ENCODE measurements around the gene ZIC2.
"Not testable (repeated sequence)": the region's sequence is repeated elsewhere in the genome, so short reads cannot be mapped to it uniquely, and the experiment has no call there.

The ZIC2 gene

DNA sequence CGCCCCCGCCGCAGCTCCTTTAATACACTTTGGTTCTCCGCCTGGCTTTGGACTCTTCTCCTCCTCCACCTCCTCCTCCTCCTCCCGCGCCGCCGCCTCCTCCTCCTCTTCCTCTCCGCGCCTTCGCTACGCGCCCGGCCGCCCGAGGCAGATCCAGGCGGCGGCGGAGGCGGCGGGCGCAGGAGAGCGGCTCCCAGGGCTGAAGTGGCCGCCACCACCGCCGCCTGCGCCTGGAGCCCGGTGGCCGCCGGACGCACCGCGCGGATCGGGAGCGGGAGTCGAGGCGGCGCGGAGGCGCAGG is at the start of gene ZIC2:
TSS of gene ZIC2 (plus strand) at position 50 of the 301 bp plus-strand sequence. CDS start 281 bp downstream, outside the sequence.
- no peak for DNase-seq

- DNase-seq = no peak
Measured at GRCh38 chr13:99932912-99933311, 48.7 kb upstream of the ZIC2 start.

- DNase-seq = no peak
Measured at GRCh38 chr13:99935772-99936171, 45.8 kb upstream of the ZIC2 start.

DNA sequence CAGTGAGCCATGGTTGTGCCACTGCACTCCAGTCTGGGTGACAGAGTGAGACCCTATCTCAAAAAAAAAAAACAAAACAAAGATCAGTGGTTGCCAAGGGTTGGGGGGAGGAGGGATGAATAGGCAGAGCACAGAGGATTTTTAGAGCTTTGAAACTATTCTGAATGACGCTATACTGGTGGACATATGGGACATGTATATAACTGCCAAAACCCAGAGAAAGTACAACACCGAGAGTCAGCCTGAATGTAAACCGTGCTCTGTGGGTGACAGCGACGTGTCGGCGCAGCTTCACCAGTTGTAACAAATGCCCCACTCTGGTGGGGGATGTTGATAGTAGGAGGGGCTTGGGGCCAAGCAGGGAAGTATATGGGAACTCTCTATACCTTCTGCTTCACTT is 42.9 kb upstream of the ZIC2 start:
- DNase-seq = no peak

DNA sequence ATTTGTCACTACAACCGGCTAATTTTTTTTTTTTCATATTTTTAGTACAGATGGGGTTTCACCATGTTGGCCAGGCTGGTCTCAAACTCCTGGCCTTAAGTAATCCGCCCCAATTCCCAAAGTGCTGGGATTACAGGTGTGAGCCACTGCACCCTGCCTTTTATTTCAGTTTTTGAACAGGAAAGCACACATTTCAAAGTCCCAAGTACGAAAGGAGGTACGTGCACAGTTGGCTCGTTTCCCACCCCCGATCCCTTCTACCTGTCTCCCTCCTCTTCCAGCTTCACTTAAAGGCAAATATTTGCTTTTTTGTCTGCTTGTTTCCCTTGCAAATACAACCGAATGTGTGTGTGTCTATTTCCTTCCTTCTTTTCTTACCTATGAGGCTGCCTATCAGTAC is 40.5 kb upstream of the ZIC2 start:
- DNase-seq = no peak

- no peak for DNase-seq
Measured at GRCh38 chr13:99941911-99942310, 39.7 kb upstream of the ZIC2 start.

DNA sequence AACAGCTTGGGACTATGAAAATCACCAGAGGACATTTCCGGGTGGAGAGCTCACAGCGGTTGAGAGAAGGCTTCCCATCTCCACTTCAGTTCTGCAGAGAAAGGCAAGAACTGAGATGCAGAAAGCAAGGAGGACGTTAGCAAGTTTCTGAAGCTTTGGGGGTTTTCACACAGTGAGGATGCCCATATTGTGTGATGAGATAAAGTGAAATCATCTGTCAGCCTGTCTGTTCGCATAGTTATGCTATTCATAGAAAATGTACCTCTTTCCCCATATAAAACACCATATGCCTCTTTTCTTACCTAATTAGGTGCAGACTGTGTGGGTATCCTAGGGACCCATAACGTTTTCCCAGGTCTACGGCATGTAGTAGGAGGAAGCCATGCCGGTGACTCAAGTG is 37.5 kb upstream of the ZIC2 start:
- no peak for DNase-seq

- DNase-seq = no peak
Measured at GRCh38 chr13:99944606-99945005, 37.0 kb upstream of the ZIC2 start.

- not testable (repeated sequence) for DNase-seq
Measured at GRCh38 chr13:99945515-99945914, 36.1 kb upstream of the ZIC2 start.

DNA sequence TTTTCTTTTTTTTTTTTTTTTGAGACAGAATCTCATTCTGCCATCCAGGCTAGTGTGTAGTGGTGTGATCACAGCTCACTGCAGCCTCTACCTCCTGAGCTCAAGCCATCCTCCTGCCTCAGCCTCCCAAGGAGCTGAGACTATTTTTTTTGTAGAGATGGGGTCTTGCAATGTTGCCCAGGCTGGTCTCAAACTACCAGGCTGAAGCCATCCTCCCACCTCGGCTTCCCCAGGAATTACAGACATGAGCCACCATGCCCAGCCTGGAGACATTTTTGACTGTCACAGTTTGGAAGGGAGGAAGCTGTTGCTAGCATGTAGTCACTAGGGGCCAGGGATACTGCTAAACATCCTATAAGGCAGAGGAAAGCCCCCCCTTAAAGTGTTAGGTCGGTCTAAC is 33.9 kb upstream of the ZIC2 start:
- DNase-seq = no peak

DNA sequence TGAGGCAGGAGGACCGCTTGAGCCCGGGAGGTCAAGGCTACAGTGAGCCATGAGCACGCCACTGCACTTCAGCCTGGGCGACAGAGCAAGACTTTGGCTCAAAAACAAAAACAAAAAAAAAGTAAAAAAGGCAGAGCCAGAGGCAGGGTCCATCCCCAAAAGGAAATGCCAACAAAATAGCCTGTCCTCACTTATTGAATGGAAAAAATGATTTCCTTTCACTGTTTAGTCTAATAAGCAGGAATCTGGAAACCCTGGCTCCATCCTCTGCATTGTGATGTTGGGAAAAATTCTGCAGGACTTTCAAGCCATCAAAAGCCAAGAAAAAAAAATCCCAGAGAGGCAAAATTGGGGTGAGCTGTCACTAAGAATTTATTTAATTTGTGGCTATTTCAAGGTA is 33.2 kb upstream of the ZIC2 start:
- no peak for DNase-seq

DNA sequence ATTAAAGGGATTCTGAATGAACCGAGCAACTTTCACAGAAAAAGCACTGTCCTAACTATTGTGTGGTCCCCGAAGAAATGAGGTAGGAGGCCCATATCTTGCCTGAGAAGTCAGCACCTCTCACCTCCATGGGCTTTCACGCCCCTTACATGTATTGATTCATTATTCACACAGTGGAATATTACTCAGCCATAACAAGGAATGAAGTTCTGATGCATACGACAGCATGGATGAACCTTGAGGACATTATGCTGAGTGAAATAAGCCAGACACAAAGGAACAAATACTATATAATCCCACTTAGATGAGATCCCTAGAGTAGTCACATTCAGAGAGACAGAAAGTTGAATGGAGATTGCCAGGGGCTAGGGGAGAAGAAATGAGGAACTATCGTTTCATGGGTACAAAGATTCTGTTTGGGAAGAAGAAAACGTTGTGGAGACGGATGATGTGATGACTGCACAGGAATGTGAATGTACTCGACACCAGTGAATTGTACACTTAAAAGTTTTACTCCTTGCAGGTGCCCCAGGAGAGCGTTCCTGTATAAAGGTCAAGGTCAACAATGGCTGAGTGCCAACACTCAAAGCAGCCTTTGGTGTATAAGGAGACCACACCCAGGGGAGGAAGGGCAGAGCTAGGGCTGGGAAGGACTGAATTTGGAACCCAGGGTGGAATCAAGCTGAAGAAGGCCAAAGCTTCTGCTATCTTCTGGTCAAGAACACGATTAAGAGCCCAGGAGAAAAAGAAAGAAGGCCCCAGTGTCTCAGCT is 32.5 kb upstream of the ZIC2 start:
- no peak for DNase-seq

DNA sequence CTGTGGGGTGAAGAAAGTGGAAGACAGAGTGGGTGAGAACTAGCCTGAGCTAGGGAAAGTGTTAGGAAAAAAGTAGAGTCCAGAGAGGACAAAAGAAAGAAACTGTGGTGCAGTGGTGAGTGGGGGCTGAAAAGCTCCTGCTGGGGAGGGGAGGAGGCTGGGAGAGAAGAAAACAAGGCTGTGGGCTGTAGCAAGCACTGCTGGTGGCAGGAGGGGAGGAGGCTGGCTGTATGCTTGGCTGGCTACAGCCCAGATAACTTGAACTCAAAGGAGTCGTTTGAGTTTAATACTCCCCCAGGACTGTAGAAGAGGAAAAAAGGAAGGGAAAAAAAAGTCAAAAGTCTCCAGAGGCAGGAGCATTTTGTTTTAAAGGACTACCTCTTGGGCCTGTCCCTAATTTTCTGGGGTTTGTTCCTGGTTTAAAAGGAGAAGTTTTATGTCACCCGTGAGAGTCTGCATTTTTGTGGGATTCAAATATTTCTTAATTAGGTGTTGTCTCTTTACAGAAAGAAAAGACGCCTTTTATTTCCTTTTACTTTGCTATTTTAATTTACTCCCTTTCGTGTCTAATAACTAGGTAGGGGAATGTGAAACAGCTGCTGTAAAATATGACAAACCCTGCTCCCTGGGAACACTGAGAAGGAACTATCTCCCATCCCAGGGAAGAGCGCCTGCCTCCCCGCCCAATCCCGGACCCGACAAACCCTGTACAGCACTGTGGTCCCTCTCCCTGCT is 31.7 kb upstream of the ZIC2 start:
- DNase-seq = no peak

DNA sequence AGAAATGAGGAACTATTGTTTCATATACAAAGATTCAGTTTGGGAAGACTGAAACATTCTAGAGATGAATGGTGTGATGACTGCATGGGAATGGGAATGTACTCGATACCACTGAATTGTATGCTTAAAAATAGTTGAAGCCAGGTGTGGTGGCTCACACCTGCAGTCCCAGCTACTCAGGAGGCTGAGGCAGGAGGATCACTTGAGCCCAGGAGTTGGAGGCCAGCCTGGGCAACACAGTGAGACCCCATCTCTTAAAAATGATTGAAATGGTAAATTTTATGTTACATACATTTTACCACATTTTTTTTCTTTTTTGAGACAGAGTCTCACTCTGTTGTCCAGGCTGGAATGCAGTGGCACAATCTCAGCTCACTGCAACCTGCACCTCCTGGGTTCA is 29.9 kb upstream of the ZIC2 start:
- DNase-seq = not testable (repeated sequence)

GRCh38 chr13:99953138-99953755 is 28.3 kb upstream of the ZIC2 start:
- DNase-seq = no peak

GRCh38 chr13:99955107-99955746 is 26.4 kb upstream of the ZIC2 start:
- no peak for DNase-seq

DNA sequence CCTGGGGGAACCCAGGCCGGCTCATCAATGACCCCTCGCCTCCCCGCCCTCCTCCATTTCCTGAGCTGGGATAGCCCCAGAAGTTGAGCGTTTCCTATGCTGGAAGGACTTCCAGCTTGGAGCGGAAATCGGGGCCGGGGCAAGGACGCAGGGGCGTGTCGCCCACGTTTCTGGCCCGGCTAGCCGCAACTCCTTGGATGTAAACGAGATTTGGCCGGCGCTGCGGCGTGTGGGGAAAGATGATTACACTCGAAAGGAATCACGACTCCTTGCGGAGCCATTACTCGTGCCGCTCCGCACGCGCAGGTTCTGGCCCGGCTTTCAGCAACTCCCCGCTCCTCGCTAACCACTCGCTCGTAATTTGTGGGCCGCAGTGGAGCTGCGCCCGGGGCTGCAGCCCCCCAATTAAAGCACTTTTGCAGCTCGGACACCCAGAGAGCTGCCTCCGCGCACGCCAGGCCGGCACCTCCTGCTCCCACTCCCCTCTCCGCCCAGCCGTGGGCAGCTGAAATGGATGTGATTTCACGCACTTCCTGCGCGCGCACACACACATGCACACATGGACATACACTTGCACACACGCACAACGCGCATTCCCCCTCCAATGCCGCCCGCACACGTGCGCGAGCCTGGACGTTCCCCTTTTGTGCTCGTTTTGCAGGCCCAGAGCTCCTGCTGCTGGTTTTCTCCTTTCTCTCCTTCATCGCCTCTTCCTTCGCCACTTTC is 25.7 kb upstream of the ZIC2 start:
- DNase-seq = no peak

DNA sequence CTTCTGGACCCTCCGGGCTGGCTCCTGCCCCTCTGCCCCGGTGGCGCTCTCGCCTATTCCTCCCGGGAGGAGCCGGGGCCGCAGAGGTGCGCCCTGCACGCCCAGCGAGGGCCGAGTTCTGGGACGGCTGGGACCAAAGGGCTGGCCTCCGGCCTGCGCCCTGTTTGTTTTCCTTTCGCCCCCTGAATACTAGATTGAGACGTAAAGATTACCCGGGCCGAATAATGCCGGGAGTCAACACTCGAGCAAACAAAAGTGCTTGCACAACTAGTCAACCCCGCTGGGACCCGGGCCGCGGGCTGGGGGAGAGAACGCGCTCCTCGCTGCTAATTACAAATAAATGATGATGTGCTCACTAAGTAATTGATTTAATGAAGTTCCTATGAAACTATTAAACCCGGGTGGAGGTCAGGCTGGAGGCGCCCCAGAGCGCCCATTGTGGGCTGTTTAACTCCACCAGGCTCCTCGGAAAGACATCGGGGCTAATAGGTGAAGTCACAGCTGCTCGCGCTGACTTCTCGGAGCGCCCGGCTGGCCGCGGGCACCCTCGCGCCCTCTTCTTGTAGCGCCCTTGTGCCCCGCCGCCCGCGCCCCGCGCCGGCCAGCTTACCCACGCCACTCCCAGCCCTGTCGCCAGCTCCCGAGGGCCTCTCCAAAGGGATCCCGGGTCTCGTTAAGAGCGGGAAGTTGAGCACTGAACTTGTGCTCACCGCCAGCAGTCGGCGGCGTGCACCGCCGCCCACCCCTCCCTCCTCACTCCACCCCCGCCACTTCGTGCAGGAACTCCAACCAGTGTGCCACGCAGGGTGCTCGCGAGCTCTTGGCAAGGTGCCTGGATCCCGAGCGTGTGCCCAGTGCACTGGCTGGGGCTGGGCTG is 24.9 kb upstream of the ZIC2 start:
- no peak for DNase-seq

GRCh38 chr13:99958406-99959126 is 23.0 kb upstream of the ZIC2 start:
- no peak for DNase-seq

DNA sequence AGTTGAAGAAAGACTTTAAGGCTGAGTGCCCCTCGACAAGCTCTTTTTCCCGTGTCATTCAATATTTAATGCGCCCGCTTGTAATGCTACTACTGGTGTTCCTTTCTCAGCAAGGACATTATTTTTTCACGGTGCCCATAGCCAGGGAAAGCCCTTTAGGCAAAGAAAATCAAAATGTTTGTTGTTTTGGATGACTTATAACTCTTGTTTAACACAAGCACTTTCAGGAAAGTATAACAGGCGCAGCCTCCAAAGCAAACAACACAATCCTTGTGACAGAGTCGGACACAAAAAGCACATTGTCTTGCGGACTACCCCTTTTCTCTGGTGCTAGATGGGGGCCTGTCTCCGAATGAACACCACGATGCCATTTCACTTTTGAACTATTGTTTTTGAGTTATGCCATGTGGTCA is 22.5 kb upstream of the ZIC2 start:
- no peak for DNase-seq

- no peak for DNase-seq
Measured at GRCh38 chr13:99959540-99960230, 21.9 kb upstream of the ZIC2 start.
